Measurements from ENCODE around the gene ATP6V1E1.
"Not testable (repeated sequence)": the region's sequence is repeated elsewhere in the genome, so short reads cannot be mapped to it uniquely, and the experiment has no call there.

- not testable (repeated sequence) for TF ChIP-seq FOXM1 (CRISPR knock-in tag; IDR thresholded peaks at IDR 0.05); ZNF768 (CRISPR knock-in tag; IDR thresholded peaks at IDR 0.05); XRCC5 (optimal IDR thresholded peaks at IDR 0.05; ENCODE audit: low read length); REPIN1 (CRISPR knock-in tag; IDR thresholded peaks at IDR 0.05; ENCODE audit: borderline replicate concordance, low read depth); SNAPC2 (CRISPR knock-in tag; IDR thresholded peaks at IDR 0.05); HMG20A (CRISPR knock-in tag; IDR thresholded peaks at IDR 0.05; ENCODE audit: borderline replicate concordance); MYC (CRISPR knock-in tag; IDR thresholded peaks at IDR 0.05; ENCODE audit: borderline replicate concordance); AKAP8 (CRISPR knock-in tag; IDR thresholded peaks at IDR 0.05); ZNF121 (CRISPR knock-in tag; IDR thresholded peaks at IDR 0.05)
- TF ChIP-seq, protein P1, sequence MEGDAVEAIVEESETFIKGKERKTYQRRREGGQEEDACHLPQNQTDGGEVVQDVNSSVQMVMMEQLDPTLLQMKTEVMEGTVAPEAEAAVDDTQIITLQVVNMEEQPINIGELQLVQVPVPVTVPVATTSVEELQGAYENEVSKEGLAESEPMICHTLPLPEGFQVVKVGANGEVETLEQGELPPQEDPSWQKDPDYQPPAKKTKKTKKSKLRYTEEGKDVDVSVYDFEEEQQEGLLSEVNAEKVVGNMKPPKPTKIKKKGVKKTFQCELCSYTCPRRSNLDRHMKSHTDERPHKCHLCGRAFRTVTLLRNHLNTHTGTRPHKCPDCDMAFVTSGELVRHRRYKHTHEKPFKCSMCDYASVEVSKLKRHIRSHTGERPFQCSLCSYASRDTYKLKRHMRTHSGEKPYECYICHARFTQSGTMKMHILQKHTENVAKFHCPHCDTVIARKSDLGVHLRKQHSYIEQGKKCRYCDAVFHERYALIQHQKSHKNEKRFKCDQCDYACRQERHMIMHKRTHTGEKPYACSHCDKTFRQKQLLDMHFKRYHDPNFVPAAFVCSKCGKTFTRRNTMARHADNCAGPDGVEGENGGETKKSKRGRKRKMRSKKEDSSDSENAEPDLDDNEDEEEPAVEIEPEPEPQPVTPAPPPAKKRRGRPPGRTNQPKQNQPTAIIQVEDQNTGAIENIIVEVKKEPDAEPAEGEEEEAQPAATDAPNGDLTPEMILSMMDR (CRISPR knock-in tag; IDR thresholded peaks at IDR 0.05): not testable (repeated sequence)
Observed at GRCh38 chr22:17636850-17637249, 8.3 kb upstream of the ATP6V1E1 start.

Data from HepG2 (cell line).